GM13977 (cell line): Measurements from ENCODE around the gene PRPS2.

Experiments
- DNase-seq: peaks from one replicate; pipeline ENCODE4 v3.0.0; 2012; ENCODE audit warnings: low spot score
- in situ Hi-C: fragments of 300-500 bp; cut with MboI; formaldehyde crosslinking; loops from one replicate; pipeline ENCODE4 v1.12.0; 2022; ENCODE audit warnings: low sequenced_read_pairs, low pct_unique_long_range_greater_than_20kb, mixed read lengths, inconsistent platforms; ENCODE audit not compliant: unreplicated experiment
- TF ChIP-seq, protein P1 (sequence below): IDR thresholded peaks from 2 replicates; pipeline ENCODE4 v1.5.1; 2012; ENCODE audit warnings: mild to moderate bottlenecking, control low read depth; ENCODE audit not compliant: insufficient read depth; ENCODE audit errors: extremely low read depth, missing control alignments

The PRPS2 gene

DNA sequence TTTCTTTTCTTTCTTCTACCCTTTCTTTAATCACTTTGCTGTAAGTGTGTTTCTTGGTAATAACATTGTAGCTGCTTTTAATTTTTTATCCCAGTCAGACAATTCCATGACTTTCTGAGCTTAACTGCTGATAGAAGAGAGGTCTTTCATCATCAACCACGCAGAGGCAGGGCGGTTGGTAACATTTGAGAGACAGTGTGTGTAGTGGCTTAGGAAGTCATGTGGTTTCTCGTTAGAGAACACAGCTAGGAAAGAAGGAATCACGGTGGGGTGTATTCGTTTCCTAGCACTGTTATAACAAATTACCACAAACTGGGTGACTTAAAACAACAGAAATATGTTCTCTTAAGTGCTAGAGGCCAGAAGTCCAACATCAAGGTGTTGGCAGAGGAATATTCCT is 11.5 kb downstream of the PRPS2 start:
- in situ Hi-C loops, result loop anchor here (25.0 kb wide), 1 partner anchor 685 kb away; no protein-coding TSS in a partner anchor
- TF ChIP-seq, protein P1, sequence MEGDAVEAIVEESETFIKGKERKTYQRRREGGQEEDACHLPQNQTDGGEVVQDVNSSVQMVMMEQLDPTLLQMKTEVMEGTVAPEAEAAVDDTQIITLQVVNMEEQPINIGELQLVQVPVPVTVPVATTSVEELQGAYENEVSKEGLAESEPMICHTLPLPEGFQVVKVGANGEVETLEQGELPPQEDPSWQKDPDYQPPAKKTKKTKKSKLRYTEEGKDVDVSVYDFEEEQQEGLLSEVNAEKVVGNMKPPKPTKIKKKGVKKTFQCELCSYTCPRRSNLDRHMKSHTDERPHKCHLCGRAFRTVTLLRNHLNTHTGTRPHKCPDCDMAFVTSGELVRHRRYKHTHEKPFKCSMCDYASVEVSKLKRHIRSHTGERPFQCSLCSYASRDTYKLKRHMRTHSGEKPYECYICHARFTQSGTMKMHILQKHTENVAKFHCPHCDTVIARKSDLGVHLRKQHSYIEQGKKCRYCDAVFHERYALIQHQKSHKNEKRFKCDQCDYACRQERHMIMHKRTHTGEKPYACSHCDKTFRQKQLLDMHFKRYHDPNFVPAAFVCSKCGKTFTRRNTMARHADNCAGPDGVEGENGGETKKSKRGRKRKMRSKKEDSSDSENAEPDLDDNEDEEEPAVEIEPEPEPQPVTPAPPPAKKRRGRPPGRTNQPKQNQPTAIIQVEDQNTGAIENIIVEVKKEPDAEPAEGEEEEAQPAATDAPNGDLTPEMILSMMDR, result no peak
- DNase-seq, result no peak

DNA sequence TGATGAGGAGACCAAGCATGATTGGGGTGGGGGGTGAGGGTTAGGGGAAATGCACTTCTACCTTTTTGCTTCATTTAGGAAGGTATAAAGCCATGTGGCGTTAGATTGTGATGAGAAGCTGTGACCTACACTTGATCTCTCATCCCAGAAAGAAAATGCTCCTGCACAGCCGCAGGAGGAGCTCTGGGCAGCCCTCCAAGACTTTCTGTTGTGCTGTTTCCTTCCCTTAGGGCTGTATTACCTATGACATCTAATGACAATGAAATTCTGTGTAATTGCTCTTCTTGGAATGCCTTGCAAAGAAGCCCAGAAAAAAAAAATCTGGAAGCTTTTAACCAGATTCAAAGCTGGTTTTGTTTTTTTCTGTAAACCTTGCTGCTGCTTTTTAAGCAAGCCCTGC is 13.4 kb downstream of the PRPS2 start:
- DNase-seq, result no peak
- in situ Hi-C loops, result loop anchor here (25.0 kb wide), 1 partner anchor 683 kb away; no protein-coding TSS in a partner anchor
- TF ChIP-seq, protein P1, result no peak

DNA sequence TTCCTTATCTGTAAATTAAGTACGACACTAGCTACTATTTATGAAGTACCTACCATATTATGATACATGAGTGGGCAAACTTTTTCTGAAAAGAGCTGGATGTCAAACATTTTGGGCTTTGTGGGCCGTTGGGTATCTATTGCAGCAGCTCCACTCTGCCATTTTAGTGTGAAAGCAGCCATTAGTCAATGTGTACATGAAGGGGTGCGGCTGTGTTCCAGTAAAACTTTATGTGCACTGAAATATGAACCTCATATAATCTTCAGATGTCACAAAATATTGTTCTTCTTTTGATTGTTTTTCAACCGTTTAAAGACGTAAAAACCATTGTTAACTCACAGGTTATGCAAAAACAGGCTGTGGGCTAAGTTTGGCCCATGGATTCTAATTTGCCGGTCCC is 14.1 kb downstream of the PRPS2 start:
- in situ Hi-C loops, result loop anchor here (25.0 kb wide), 1 partner anchor 682 kb away; no protein-coding TSS in a partner anchor
- TF ChIP-seq, protein P1, result no peak
- DNase-seq, result no peak

DNA sequence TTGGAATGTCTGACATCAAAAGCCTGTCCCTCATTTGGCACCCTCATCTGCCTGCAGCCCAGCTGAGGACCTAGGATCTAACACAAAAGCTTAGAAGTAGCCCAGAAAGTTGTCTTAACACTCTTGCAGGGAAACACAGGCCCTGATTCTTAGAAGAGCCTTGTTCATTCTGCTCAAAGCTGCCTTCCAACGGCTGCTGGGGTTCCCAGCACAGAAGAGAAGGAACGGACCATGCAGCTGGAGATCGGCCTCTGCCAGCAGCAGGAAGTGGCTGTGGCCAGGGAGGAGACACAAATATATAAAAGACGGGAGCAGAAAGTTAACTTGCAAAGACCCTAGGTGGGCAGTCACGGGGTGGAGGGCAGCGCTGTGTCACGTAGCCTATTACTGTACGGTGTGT is 20.4 kb downstream of the PRPS2 start:
- in situ Hi-C loops, result loop anchor here (25.0 kb wide), 1 partner anchor 676 kb away; no protein-coding TSS in a partner anchor
- no peak for DNase-seq
- TF ChIP-seq, protein P1, result no peak

- DNase-seq, result peak; percentile 64
- TF ChIP-seq, protein P1, result peak; percentile 74
- in situ Hi-C loops, result loop anchor here (25.0 kb wide), 1 partner anchor 673 kb away; no protein-coding TSS in a partner anchor
These were observed 23.2 kb downstream of the PRPS2 start for GRCh38 chrX:12814420-12814819.

GRCh38 chrX:12817528-12817927 is 26.3 kb downstream of the PRPS2 start:
- DNase-seq, result no peak
- in situ Hi-C loops, result loop anchor here (25.0 kb wide), 1 partner anchor 670 kb away; no protein-coding TSS in a partner anchor
- TF ChIP-seq, protein P1, result no peak
